ENCODE data around the gene PIF1. TPM values are rescaled to one million over a fixed set of nuclear protein-coding genes. Genes with fewer than 3 reads are reported as not detected.

Gene PIF1
- polyA plus RNA-seq, 1 experiment: 6.2 TPM

GRCh38 chr15:64859226-64859625, 33.8 kb upstream of the PIF1 start:
- TF ChIP-seq CTCF (IDR thresholded peaks at IDR 0.05; ENCODE audit: low read depth, low read length): no peak
- Histone ChIP-seq H3K9me3 (ENCODE audit: control insufficient read depth, insufficient read depth, low read length) (no peaks in the 10 kb centered on the region; the same call in 1 of the 2 replicates), H3K27ac (ENCODE audit: low read depth, low read length) (no peak overlapping the region), H3K27me3 (ENCODE audit: control insufficient read depth, insufficient read depth, low read length) (no peaks in the 10 kb centered on the region), H3K4me3 (ENCODE audit: low read depth, low read length) (no peak overlapping the region)
- ChIA-PET CTCF (no interaction called here), POLR2A (interaction anchor here (1.1 kb wide), 1 partner anchor 14 kb away, joined by 3 read pairs; no protein-coding TSS in a partner anchor)
- no peak for DNase-seq (ENCODE audit: low read depth, low spot score)

GRCh38 chr15:64858021-64858575, 32.7 kb upstream of the PIF1 start:
- Histone ChIP-seq H3K27me3 (ENCODE audit: control insufficient read depth, insufficient read depth, low read length) (no peaks in the 10 kb centered on the region), H3K4me3 (ENCODE audit: low read depth, low read length) (no peak overlapping the region), H3K9me3 (ENCODE audit: control insufficient read depth, insufficient read depth, low read length) (no peaks in the 10 kb centered on the region; the same call in 1 of the 2 replicates), H3K27ac (ENCODE audit: low read depth, low read length) (peak overlapping the region; percentile 94)
- DNase-seq (ENCODE audit: low read depth, low spot score): no peak
- ChIA-PET POLR2A (interaction anchor here (1.1 to 2.9 kb wide), 3 partner anchors 8 to 17 kb away, joined by 3 to 18 read pairs (median 7); no protein-coding TSS in a partner anchor), CTCF (interaction anchor here (1.1 kb wide), 1 partner anchor 17 kb away, joined by 4 read pairs; no protein-coding TSS in a partner anchor)
- no peak for TF ChIP-seq CTCF (IDR thresholded peaks at IDR 0.05; ENCODE audit: low read depth, low read length)

- ChIA-PET POLR2A (interaction anchor here (1.0 to 2.9 kb wide), 3 partner anchors 9 to 17 kb away, joined by 3 to 18 read pairs (median 7); no protein-coding TSS in a partner anchor), CTCF (interaction anchor here (1.1 kb wide), 1 partner anchor 16 kb away, joined by 4 read pairs; no protein-coding TSS in a partner anchor)
- no peak for DNase-seq (ENCODE audit: low read depth, low spot score)
- Histone ChIP-seq H3K27ac (ENCODE audit: low read depth, low read length) (peak overlapping the region; percentile 94), H3K27me3 (ENCODE audit: control insufficient read depth, insufficient read depth, low read length) (no peaks in the 10 kb centered on the region), H3K9me3 (ENCODE audit: control insufficient read depth, insufficient read depth, low read length) (no peaks in the 10 kb centered on the region; the same call in 1 of the 2 replicates), H3K4me3 (ENCODE audit: low read depth, low read length) (no peak overlapping the region)
- no peak for TF ChIP-seq CTCF (IDR thresholded peaks at IDR 0.05; ENCODE audit: low read depth, low read length)
These were observed 32.0 kb upstream of the PIF1 start for GRCh38 chr15:64857421-64857820.

- CTCF ChIA-PET: no interaction called here
- no peak for DNase-seq (ENCODE audit: low read depth, low spot score)
These were observed 31.1 kb upstream of the PIF1 start for GRCh38 chr15:64856429-64857145.

More at GRCh38 chr15:64856429-64857145, 31.1 kb upstream of the PIF1 start:
- H3K27ac ChIP-seq (ENCODE audit: low read depth, low read length): peak overlapping the region; percentile 94
- POLR2A ChIA-PET: interaction anchor here (0.5 to 2.9 kb wide), 5 partner anchors 10 to 488 kb away, joined by 3 to 18 read pairs (median 6); partner anchors contain the start of gene PLEKHO2
- H3K9me3 ChIP-seq (ENCODE audit: control insufficient read depth, insufficient read depth, low read length): no peaks in the 10 kb centered on the region; the same call in 1 of the 2 replicates
- H3K27me3 ChIP-seq (ENCODE audit: control insufficient read depth, insufficient read depth, low read length): no peaks in the 10 kb centered on the region
- H3K4me3 ChIP-seq (ENCODE audit: low read depth, low read length): no peak overlapping the region
- peak; percentile 23 for TF ChIP-seq CTCF (IDR thresholded peaks at IDR 0.05; ENCODE audit: low read depth, low read length)
